Measurements from ENCODE around the gene ADGB. TPM values are rescaled to one million over a fixed set of nuclear protein-coding genes. Genes with fewer than 3 reads are reported as not detected.

ADGB gene
- total and polyA plus RNA-seq, 9 of the 15 experiments (the other 6 are each of a cell fraction or from before 2014, with no cell fraction given): not detected

GRCh38 chr6:146859206-146859605 is 260.4 kb downstream of the ADGB start:
- no peak for ATAC-seq
- in situ Hi-C loops (cut with MboI): no loop called here
- Histone ChIP-seq H3K27me3 (ENCODE audit: control insufficient read depth in 2 of 2, insufficient read depth in 2 of 2, low read length in 2 of 2) (no peaks in the 10 kb centered on the region), H3K79me2 (ENCODE audit: control insufficient read depth, insufficient read depth, low read length) (peaks cover 56% of the 10 kb centered on the region), H4K20me1 (replicated peaks; ENCODE audit: control insufficient read depth, insufficient read depth, low read length) (no peaks in the 10 kb centered on the region), H3K27ac (ENCODE audit: extremely low read depth, low read depth, low read length) (peak overlapping the region; percentile 71), H3K9me1 (ENCODE audit: control insufficient read depth, insufficient read depth, low read length) (no peaks in the 10 kb centered on the region), H2AFZ (ENCODE audit: low read depth, low read length) (peak overlapping the region; percentile 4), H3K36me3 (ENCODE audit: control insufficient read depth, insufficient read depth, low read length) (peaks cover 36% of the 10 kb centered on the region), H3K4me3 (peak overlapping the region; percentile 2; the same call in 1 of the 2 replicates), H3K4me2 (ENCODE audit: insufficient read depth, low read length) (peak overlapping the region; percentile 48), H3K9ac (ENCODE audit: insufficient read depth in 1 of 2, low read depth in 2 of 2, low read length in 2 of 2) (peak overlapping the region in 1 of 2 experiments; percentile 74; a peak in 2 of 4 replicates), H3K4me1 (replicated peaks in 1 of 2; ENCODE audit: control insufficient read depth in 2 of 2, insufficient read depth in 2 of 2, low read length in 2 of 2) (peaks cover 9 to 33% of the 10 kb centered on the region in 2 experiments), H3K9me3 (replicated peaks; ENCODE audit: control insufficient read depth, insufficient read depth, low read depth, low read length) (no peaks in the 10 kb centered on the region)
- BruUV-seq (replicated peaks): no TSS peak
- DNase-seq (ENCODE audit: extremely low read depth in 1 of 4, low spot score in 3 of 4): no peak
- 56% methylated on average over 4 of the region's 4 CpGs for WGBS (ENCODE audit: insufficient coverage, low coverage, missing lambda C conversion rate)
- no peak for FAIRE-seq
- ChIA-PET POLR2A (interaction anchor here (0.7 to 1.8 kb wide), 3 partner anchors 251 to 352 kb away, joined by 3 to 4 read pairs (median 4); no protein-coding TSS in a partner anchor), CTCF (ENCODE audit: low intra/inter-chr PET ratio) (interaction anchor here (1.5 kb wide), 1 partner anchor 426 kb away, joined by 3 read pairs; no protein-coding TSS in a partner anchor)
- intact Hi-C loops (cut with micrococcal nuclease): loop anchor here (5.0 kb wide), 3 partner anchors 128 to 363 kb away; no protein-coding TSS in a partner anchor
- no peak for TF ChIP-seq L3MBTL2 (IDR thresholded peaks at IDR 0.05)
- TF ChIP-seq NONO (IDR thresholded peaks at IDR 0.05; ENCODE audit: low read depth in 2 of 2, low read length in 1 of 2): no peak
- TF ChIP-seq DMBX1 (CRISPR knock-in tag; IDR thresholded peaks at IDR 0.05; ENCODE audit: borderline replicate concordance): peak; percentile 50; the same call in 1 of the 2 replicates
- peak; percentile 86; the same call in 1 of the 2 replicates for TF ChIP-seq BRD4 (IDR thresholded peaks at IDR 0.05)
- TF ChIP-seq, protein P1, sequence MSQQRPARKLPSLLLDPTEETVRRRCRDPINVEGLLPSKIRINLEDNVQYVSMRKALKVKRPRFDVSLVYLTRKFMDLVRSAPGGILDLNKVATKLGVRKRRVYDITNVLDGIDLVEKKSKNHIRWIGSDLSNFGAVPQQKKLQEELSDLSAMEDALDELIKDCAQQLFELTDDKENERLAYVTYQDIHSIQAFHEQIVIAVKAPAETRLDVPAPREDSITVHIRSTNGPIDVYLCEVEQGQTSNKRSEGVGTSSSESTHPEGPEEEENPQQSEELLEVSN (IDR thresholded peaks at IDR 0.05; ENCODE audit: borderline replicate concordance in 1 of 2, extremely low read depth in 1 of 2, insufficient read depth in 1 of 2, insufficient read length in 1 of 2, low read depth in 1 of 2, low read length in 1 of 2, poor library complexity in 1 of 2, severe bottlenecking in 1 of 2): no peak
- TF ChIP-seq NR2C2 (CRISPR knock-in tag; IDR thresholded peaks at IDR 0.05): no peak
- TF ChIP-seq NR2C2 (tag; IDR thresholded peaks at IDR 0.05): peak; percentile 44; the same call in 1 of the 2 replicates
- peak; percentile 17; the same call in 1 of the 2 replicates for TF ChIP-seq VEZF1 (CRISPR knock-in tag; IDR thresholded peaks at IDR 0.05)
- TF ChIP-seq RBM15 (IDR thresholded peaks at IDR 0.05; ENCODE audit: insufficient read depth, low read length): no peak
- TF ChIP-seq XRCC5 (IDR thresholded peaks at IDR 0.05; ENCODE audit: low read depth, low read length): no peak
- TF ChIP-seq TCFL5 (CRISPR knock-in tag; conservative IDR thresholded peaks at IDR 0.05): no peak
- TF ChIP-seq PRPF4 (IDR thresholded peaks at IDR 0.05; ENCODE audit: insufficient read depth, low read depth, low read length, poor library complexity, severe bottlenecking): no peak
- TF ChIP-seq, protein P2, sequence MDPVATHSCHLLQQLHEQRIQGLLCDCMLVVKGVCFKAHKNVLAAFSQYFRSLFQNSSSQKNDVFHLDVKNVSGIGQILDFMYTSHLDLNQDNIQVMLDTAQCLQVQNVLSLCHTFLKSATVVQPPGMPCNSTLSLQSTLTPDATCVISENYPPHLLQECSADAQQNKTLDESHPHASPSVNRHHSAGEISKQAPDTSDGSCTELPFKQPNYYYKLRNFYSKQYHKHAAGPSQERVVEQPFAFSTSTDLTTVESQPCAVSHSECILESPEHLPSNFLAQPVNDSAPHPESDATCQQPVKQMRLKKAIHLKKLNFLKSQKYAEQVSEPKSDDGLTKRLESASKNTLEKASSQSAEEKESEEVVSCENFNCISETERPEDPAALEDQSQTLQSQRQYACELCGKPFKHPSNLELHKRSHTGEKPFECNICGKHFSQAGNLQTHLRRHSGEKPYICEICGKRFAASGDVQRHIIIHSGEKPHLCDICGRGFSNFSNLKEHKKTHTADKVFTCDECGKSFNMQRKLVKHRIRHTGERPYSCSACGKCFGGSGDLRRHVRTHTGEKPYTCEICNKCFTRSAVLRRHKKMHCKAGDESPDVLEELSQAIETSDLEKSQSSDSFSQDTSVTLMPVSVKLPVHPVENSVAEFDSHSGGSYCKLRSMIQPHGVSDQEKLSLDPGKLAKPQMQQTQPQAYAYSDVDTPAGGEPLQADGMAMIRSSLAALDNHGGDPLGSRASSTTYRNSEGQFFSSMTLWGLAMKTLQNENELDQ (CRISPR knock-in tag; IDR thresholded peaks at IDR 0.05; ENCODE audit: borderline replicate concordance): no peak
- TF ChIP-seq ZNF639 (CRISPR knock-in tag; conservative IDR thresholded peaks at IDR 0.05 in 1 of 2, IDR thresholded peaks at IDR 0.05 in 1 of 2): peak in 1 of 2 experiments; percentile 54; a peak in 1 of 4 replicates
